ENCODE results near the gene HDAC2. TPM values are rescaled to one million over a fixed set of nuclear protein-coding genes. Genes with fewer than 3 reads are reported as not detected.
A peak's percentile ranks its signal among the peaks of the same experiment; 100 is the strongest.

HDAC2 gene
- total and polyA plus RNA-seq, 2 of the 13 experiments (the other 11 are each of a cell fraction or from before 2014, with no cell fraction given): 99.6 to 114 TPM

GRCh38 chr6:113903666-113904330 lies 67.2 kb downstream of the HDAC2 start (continued):
- TF ChIP-seq, protein P1, sequence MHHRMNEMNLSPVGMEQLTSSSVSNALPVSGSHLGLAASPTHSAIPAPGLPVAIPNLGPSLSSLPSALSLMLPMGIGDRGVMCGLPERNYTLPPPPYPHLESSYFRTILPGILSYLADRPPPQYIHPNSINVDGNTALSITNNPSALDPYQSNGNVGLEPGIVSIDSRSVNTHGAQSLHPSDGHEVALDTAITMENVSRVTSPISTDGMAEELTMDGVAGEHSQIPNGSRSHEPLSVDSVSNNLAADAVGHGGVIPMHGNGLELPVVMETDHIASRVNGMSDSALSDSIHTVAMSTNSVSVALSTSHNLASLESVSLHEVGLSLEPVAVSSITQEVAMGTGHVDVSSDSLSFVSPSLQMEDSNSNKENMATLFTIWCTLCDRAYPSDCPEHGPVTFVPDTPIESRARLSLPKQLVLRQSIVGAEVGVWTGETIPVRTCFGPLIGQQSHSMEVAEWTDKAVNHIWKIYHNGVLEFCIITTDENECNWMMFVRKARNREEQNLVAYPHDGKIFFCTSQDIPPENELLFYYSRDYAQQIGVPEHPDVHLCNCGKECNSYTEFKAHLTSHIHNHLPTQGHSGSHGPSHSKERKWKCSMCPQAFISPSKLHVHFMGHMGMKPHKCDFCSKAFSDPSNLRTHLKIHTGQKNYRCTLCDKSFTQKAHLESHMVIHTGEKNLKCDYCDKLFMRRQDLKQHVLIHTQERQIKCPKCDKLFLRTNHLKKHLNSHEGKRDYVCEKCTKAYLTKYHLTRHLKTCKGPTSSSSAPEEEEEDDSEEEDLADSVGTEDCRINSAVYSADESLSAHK (CRISPR knock-in tag; IDR thresholded peaks at IDR 0.05; ENCODE audit: borderline replicate concordance): no peak
- TF ChIP-seq ZHX1 (CRISPR knock-in tag; IDR thresholded peaks at IDR 0.05; ENCODE audit: low read depth): no peak
- peak; percentile 43; the same call in 1 of the 2 replicates for TF ChIP-seq SALL1 (CRISPR knock-in tag; IDR thresholded peaks at IDR 0.05)
- no peak for TF ChIP-seq PHF20 (CRISPR knock-in tag; IDR thresholded peaks at IDR 0.05)
- TF ChIP-seq, protein P2, sequence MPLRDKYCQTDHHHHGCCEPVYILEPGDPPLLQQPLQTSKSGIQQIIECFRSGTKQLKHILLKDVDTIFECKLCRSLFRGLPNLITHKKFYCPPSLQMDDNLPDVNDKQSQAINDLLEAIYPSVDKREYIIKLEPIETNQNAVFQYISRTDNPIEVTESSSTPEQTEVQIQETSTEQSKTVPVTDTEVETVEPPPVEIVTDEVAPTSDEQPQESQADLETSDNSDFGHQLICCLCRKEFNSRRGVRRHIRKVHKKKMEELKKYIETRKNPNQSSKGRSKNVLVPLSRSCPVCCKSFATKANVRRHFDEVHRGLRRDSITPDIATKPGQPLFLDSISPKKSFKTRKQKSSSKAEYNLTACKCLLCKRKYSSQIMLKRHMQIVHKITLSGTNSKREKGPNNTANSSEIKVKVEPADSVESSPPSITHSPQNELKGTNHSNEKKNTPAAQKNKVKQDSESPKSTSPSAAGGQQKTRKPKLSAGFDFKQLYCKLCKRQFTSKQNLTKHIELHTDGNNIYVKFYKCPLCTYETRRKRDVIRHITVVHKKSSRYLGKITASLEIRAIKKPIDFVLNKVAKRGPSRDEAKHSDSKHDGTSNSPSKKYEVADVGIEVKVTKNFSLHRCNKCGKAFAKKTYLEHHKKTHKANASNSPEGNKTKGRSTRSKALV (CRISPR knock-in tag; IDR thresholded peaks at IDR 0.05): no peak
- TF ChIP-seq, protein P3, sequence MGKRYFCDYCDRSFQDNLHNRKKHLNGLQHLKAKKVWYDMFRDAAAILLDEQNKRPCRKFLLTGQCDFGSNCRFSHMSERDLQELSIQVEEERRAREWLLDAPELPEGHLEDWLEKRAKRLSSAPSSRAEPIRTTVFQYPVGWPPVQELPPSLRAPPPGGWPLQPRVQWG (CRISPR knock-in tag; IDR thresholded peaks at IDR 0.05; ENCODE audit: borderline replicate concordance, low read depth): no peak
- peak; percentile 20; the same call in 1 of the 2 replicates for TF ChIP-seq TARDBP (CRISPR knock-in tag; IDR thresholded peaks at IDR 0.05)
- TF ChIP-seq MAFK (conservative IDR thresholded peaks at IDR 0.05 in 1 of 2, IDR thresholded peaks at IDR 0.05 in 1 of 2; ENCODE audit: low read length in 2 of 2): no peak
- TF ChIP-seq, protein P4, sequence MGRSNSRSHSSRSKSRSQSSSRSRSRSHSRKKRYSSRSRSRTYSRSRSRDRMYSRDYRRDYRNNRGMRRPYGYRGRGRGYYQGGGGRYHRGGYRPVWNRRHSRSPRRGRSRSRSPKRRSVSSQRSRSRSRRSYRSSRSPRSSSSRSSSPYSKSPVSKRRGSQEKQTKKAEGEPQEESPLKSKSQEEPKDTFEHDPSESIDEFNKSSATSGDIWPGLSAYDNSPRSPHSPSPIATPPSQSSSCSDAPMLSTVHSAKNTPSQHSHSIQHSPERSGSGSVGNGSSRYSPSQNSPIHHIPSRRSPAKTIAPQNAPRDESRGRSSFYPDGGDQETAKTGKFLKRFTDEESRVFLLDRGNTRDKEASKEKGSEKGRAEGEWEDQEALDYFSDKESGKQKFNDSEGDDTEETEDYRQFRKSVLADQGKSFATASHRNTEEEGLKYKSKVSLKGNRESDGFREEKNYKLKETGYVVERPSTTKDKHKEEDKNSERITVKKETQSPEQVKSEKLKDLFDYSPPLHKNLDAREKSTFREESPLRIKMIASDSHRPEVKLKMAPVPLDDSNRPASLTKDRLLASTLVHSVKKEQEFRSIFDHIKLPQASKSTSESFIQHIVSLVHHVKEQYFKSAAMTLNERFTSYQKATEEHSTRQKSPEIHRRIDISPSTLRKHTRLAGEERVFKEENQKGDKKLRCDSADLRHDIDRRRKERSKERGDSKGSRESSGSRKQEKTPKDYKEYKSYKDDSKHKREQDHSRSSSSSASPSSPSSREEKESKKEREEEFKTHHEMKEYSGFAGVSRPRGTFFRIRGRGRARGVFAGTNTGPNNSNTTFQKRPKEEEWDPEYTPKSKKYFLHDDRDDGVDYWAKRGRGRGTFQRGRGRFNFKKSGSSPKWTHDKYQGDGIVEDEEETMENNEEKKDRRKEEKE (IDR thresholded peaks at IDR 0.05): no peak
- no peak for TF ChIP-seq ELK4 (CRISPR knock-in tag; IDR thresholded peaks at IDR 0.05; ENCODE audit: borderline replicate concordance)
- TF ChIP-seq HNF1B (CRISPR knock-in tag; IDR thresholded peaks at IDR 0.05): peak; percentile 43; the same call in 1 of the 2 replicates
- no peak for TF ChIP-seq AKAP8 (CRISPR knock-in tag; IDR thresholded peaks at IDR 0.05)
- no peak for TF ChIP-seq ZNF496 (CRISPR knock-in tag; IDR thresholded peaks at IDR 0.05; ENCODE audit: insufficient replicate concordance)
- no peak for TF ChIP-seq NRL (CRISPR knock-in tag; IDR thresholded peaks at IDR 0.05; ENCODE audit: borderline replicate concordance)
